Fibroblast of skin of right quadriceps (primary cell): ENCODE results near the gene CFAP54.
A peak's percentile ranks its signal among the peaks of the same experiment; 100 is the strongest.

Experiments
- DNase-seq: peaks from one replicate; pipeline ENCODE4 v3.0.0-alpha.2; 2013

Gene CFAP54

DNA sequence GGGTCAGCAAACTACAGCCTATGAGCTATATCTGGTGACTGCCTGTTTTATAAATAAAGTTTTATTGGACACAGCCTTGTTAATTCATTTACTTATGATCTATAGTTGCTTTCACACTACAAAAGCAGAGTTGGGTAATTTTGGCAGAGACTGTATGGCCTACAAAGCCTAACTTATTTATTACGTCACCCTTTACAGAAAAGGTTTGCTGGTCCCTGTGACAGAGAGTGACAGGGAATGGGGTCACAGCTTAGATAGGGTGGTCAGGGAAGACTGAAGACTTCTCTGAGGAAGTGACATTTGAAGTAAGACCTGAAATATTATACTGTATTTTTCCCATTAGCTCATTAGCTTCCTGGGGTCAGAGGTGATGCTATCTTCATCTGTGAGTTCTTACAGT is 342.0 kb downstream of the CFAP54 start:
- DNase-seq, result no peak

- no peak for DNase-seq
Measured at GRCh38 chr12:96846293-96846692, 356.9 kb downstream of the CFAP54 start.

DNA sequence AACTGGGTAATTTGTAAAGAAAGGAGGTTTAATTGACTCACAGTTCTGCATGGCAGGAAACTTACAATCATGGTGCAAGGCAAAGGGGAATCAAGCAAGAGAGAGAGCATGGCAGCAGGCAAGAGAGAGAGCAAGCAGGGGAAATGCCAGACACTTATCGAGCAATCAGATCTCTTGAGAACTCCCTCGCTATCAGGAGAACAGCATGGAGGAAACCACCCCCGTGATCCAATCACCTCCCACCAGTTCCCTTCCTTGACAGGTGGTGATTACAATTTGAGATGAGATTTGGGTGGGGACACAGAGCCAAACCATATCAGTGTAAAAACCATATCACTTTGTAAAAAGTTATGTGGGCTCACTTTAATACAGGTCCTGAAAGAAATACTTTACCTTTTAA is 361.3 kb downstream of the CFAP54 start:
- no peak for DNase-seq

DNA sequence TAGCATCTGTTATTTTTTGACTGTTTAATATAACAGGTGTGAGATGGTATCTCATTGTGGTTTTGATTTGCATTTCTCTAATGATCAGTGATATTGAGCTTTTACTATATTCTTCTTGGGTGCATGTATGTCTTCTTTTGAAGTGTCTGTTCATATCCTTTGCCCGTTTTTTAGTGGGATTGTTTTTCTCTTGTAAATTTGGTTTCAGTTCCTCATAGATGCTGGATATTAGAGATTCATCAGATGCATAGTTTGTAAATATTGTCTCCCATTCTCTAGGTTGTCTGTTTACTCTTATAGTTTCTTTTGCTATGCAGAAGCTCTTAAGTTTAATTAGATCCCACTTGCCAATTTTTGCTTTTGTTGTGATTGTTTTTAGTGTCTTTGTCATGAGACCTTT is 368.8 kb downstream of the CFAP54 start:
- DNase-seq, result no peak

DNA sequence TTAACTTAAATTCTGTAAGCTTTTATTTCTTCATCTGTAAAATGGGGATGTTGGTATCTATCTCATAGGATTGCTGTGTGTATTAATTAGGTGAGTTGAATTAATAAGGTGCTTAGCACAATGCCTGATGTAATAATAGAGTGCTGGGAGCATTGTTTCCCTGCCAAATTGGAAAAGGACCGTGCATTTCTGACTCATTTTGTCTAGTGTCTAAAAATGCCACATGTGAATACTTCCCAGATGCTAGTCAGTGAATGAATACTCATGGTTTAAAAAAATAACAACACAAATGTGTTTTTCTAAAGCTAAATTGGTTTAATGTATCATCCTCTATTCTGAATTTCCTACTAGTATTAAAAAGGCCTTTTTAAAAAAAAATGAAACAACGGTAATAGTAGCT is 372.3 kb downstream of the CFAP54 start:
- DNase-seq, result peak; percentile 19

GRCh38 chr12:96862326-96862725 is 372.9 kb downstream of the CFAP54 start:
- no peak for DNase-seq

DNA sequence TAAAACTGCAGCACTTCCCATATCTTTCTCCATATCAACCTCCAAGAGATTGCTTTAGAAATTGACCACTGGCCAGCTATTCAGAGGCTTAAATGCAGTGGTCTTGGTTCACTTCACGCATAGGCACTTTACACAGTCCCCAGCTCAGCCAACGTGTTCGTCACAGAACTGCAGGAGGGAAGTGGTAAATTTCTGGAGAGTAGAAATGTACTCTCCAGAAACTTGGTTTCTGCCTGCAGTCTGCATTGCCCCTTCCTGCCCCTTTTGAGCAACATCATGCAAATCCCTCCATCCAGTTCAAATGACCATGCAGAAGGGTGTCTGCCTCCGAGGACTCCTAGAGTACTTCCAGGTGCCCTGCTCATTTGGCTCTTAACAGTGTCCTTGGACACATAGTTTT is 375.0 kb downstream of the CFAP54 start:
- no peak for DNase-seq

DNA sequence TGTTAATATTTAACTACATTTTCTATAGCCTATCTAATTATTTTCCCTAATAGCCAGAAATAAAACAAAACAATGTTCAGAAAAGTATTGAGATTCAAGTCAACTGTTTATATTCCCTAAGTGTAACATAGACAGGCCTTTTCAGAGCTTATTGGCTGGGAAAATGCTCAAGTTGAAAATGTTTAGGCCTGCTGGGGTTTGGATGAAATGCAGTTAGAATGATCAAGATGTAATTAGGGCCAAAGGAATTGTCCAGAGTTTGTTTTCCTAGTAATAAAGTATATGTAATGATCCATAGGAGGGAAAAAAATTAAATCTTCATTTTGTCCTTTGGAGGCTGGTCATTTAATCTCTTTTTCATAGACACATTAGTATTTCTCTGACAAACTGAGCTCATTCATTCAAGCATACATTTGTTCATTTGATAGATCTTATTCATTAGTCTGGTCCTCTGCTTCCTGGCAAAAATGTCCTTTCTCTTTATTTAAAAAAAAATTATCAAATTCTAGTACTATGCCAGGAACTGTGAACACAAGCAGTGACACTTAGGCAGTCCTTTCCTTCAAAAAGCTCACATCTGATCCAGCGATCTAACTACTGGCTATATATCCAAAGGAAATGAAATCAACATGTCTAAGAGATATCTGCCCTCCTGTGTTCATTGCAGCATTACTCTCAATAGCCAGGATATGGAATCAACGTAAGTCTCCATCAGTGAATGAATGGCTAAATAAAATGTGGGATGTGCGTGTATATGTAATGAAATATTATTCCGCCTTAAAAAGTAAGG is 377.6 kb downstream of the CFAP54 start:
- DNase-seq, result no peak

DNA sequence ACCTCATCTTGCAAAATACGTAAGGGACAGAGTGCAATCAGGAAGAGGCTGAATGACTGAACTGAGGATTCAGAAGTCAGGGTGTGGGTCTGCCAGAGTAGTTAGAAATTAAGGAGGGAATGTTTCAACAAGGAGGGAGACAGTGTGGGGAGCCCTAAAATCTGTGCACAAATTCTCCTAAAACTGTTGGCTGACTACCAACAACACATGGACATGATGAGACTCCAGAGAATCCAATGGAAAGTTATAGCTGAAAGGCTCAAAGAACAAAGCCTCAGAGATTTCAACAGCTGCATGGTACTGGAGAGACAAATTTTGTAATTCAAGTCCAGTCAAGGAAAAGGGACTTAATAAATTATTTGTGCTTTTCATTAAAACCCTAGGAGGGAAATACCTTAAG is 381.6 kb downstream of the CFAP54 start:
- DNase-seq, result no peak

GRCh38 chr12:96872961-96873360 is 383.6 kb downstream of the CFAP54 start:
- DNase-seq, result peak; percentile 43

DNA sequence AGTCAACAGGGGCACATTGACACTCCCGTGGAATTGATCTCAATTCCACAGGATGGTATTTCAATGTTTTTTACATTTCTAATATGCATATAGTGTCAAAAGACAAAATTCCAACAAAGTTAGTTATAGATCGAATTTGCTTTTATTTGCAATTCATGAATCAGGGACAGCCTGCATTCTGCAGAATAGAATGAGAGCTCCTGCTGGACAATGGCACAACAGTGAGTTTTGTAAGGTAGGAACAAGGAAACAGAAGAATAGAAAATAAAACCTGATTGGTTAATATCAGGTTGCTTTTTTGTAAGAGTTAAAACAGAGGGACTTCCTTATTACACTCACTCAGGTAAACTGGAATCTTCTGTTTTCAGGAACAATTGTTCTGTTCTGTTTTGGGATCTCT is 384.8 kb downstream of the CFAP54 start:
- no peak for DNase-seq

DNA sequence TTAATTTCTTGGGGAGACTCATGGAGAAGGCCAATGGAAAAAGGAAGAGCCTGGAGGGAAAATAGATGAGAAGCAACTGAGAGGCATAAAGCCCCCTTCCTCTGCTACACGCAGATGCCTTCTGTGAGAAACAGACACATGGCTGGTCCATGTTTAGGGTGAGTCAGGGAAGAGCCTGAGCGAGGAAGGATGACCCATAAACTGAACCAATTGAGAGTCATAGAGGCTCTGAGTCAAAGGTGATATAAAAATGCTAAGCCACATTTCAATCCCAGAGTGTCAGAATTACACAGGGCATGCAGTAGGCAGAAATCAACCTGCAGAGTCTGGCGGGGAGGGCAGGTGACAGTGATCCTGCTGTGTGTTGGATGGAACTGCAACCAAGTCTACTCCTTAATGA is 387.6 kb downstream of the CFAP54 start:
- DNase-seq, result peak; percentile 37

DNA sequence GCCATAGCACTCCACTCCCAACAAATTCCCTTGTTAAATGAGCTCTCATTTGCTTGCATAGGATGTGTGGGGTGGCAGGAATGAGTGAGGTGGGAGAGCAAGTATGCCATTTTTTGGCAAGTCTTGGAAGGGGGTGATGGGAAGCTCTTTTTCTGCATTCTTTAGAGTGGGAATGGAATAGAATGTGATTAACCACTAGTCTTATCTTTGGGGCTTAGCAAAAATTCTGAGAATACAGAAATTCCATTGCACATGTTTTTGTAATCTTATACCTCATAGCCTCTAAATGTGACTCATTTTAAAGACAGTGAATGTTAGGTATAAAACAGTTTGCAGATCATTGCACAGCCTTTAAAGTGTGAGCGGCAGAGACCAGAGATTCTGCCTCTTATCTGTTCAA is 389.3 kb downstream of the CFAP54 start:
- peak; percentile 89 for DNase-seq

DNA sequence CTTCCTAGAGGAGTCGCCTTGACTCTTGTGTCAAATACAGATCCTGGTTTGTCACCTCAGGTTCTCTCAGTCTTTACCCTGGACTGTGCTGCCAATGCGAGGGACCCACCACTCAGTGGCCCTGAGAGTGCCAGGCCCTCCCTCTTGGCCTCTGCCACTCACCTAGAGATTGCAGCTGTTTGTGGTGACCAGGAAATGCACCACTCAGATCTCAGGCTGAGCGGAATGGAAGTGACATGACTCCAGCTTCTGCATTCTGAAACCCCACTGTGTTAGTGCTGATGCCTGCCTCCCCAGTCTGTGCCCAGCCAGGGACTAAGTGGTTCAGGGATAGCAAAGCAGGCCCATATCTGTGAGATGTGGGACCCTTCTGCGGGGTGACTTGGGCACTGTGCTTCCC is 389.9 kb downstream of the CFAP54 start:
- no peak for DNase-seq

- no peak for DNase-seq
Measured at GRCh38 chr12:96880220-96880619, 390.8 kb downstream of the CFAP54 start.

GRCh38 chr12:96881608-96882007 is 392.2 kb downstream of the CFAP54 start:
- no peak for DNase-seq

- peak; percentile 79 for DNase-seq
Measured at GRCh38 chr12:96882862-96883261, 393.5 kb downstream of the CFAP54 start.

DNA sequence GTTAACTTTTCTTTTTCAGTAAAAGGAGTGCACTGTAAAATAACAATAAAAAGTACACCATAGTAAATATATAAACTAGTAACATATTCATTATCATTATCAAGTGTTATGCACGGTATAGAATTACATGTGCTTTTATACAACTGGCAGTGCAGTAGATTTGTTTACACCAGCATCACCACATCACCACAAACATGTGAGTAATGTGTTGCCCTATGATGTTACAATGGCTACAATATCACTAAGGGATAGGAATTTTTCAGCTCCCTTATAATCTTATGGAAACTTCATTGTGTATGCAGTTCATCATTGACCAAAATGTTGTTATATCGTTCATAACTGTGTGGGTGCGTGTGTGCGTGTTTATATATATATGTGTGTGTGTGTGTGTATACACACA is 394.2 kb downstream of the CFAP54 start:
- DNase-seq, result no peak

DNA sequence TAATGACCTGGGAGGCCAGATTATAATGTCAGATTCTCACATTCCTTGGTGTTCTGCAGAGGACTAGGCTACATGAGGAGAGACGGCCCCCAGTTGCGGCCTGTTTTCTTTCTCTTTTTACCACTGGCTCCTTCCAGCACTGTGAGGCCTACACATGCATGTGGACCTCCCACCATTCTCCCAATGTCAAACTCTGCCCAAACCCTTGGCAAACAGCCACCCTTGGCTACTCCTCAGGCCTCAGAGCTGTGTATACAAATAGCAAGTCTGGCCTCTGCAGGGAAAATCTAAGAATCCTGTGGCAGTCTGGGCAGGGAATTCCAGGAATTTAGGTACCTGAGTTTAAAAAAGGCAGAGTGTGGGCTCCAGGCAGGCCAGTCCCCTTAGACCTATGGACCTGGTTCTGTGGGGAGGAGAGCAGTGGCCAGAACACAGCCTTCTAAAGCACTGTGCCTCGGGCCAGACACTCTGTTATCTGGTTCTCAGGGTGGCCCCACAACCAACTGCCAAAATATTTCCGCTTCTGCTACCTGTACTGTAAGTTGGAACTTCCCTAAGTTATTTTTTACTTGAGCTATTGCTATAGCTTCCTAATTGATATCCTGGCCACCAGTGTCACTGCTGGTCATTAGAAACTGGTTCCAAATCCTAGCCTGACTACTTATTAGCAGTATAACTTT is 397.8 kb downstream of the CFAP54 start:
- DNase-seq, result peak; percentile 51

DNA sequence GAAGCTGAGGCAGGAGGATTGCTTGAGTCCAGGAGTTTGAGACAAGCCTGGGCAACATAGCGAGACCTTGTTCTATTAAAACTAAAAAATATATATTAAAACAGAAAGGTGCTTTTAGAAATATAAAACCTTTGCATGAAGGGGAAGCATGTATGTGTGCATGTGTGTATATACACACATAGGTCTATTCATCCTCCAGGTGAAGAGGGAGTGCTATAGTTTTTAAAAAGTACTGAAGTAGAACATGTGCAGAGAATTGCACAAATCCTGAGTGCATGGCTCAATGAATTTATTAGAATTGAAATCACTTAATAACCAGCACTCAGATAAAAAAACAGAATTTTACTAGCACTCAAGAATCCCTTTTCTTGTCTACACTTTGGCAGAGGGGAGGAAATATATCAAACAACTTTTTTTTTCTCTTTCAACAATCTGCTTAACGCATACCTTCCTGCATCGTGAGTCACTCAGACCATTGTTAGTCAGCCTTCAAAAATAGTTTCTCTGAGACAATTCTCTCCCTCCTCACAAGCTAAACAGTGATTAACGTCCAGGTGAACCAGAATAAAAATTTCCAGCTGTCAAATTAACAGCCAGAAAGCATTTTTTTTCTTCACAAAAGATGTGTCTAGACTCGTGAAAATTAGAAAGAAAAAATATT is 400.0 kb downstream of the CFAP54 start:
- DNase-seq, result peak; percentile 77

DNA sequence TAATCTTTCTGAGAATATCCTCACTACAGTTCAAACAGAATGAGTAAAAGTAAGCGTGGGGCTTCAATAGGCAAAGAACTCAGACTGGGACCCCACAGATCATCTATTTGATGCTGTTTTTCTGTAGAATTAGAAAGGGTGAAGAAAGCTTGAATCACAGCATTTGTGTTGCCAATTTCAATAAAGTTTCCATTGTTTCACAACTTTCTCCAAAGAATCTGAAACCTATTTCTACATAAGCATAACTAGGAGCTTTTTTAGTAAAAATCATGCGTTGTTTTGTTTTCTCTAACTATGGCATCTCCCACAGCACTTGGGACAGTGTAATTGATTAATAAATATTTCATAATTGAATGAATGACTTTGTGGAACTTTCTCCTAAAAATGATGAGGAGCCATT is 401.0 kb downstream of the CFAP54 start:
- DNase-seq, result no peak

GRCh38 chr12:96892104-96892503 is 402.7 kb downstream of the CFAP54 start:
- no peak for DNase-seq

- no peak for DNase-seq
Measured at GRCh38 chr12:96897421-96897820, 408.0 kb downstream of the CFAP54 start.

GRCh38 chr12:96901175-96901574 is 411.8 kb downstream of the CFAP54 start:
- no peak for DNase-seq
